Loucy (cell line): ENCODE data around the gene GABRB2.

Source experiments
- CTCF ChIP-seq: fragments of 200-600 bp; sonication (generic); conservative IDR thresholded peaks from 2 replicates; pipeline ENCODE4 v1.5.1; 2014; ENCODE audit warnings: mild to moderate bottlenecking, antibody characterized with exemption, low read length
- EZH2phosphoT487 ChIP-seq: fragments of 200-600 bp; IDR thresholded peaks from 2 replicates; pipeline ENCODE4 v1.6.1; 2018; ENCODE audit warnings: antibody characterized with exemption, mild to moderate bottlenecking, moderate library complexity, borderline replicate concordance

GRCh38 chr5:161431963-161432362, 114.6 kb downstream of the GABRB2 start:
- no peak for TF ChIP-seq CTCF
- TF ChIP-seq EZH2phosphoT487, result no peak
